HEK293 (cell line): ENCODE data around the gene CEBPE.

Experiments used
- CTCF ChIA-PET: fragments of 350-600 bp; formaldehyde crosslinking; extraction: SDS; loops from one replicate; lab custom pipeline; 2021; ENCODE audit warnings: antibody characterized with exemption; lab: Yijun Ruan, JAX
- POLR2A ChIA-PET: fragments of 300-600 bp; formaldehyde crosslinking; extraction: SDS; loops from one replicate; lab custom pipeline; 2020; ENCODE audit warnings: antibody characterized with exemption, inconsistent platforms; lab: Yijun Ruan, JAX
- H3K27ac ChIP-seq: fragments of 200-500 bp; sonication (Bioruptor generic); 2 replicates; pipeline ENCODE4 v1.5.1; 2014; ENCODE audit warnings: low read depth, low read length, control low read depth, inconsistent platforms; ENCODE audit errors: extremely low read depth
- H3K36me3 ChIP-seq, 2 experiments: fragments of 200-500 bp in 1 of 2; sonication (Bioruptor generic) in 1 of 2; 1 replicate in 1 of 2; 2 replicates in 1 of 2; pipeline ENCODE4 v1.5.1; 2014 to 2017; ENCODE audit warnings: inconsistent platforms in 2 of 2, low read length in 2 of 2; ENCODE audit not compliant: control insufficient read depth in 2 of 2, insufficient read depth in 1 of 2
- H3K4me1 ChIP-seq: fragments of 200-500 bp; sonication (Bioruptor generic); 2 replicates; pipeline ENCODE4 v1.5.1; 2014; ENCODE audit warnings: mild to moderate bottlenecking, low read length, inconsistent platforms; ENCODE audit not compliant: control insufficient read depth, insufficient read depth
- H3K4me3 ChIP-seq: 2 replicates; pipeline ENCODE4 v1.5.1; 2011; ENCODE audit warnings: low read depth, mild to moderate bottlenecking, control low read depth, low read length, moderate library complexity
- H3K9me3 ChIP-seq: fragments of 200-500 bp; sonication (Bioruptor generic); 2 replicates; pipeline ENCODE4 v1.5.1; 2014; ENCODE audit warnings: low read depth, low read length, inconsistent platforms; ENCODE audit not compliant: control insufficient read depth, insufficient read depth
- KLF7 ChIP-seq: fragments of 450-650 bp; formaldehyde crosslinking; IDR thresholded peaks from 2 replicates; pipeline ENCODE4 v1.5.1; 2016; ENCODE audit warnings: missing biosample characterization, missing genetic modification characterization, borderline replicate concordance
- SP2 ChIP-seq: fragments of 450-650 bp; formaldehyde crosslinking; IDR thresholded peaks from 2 replicates; pipeline ENCODE4 v1.5.1; 2016; ENCODE audit warnings: missing biosample characterization, missing genetic modification characterization
- TSHZ1 ChIP-seq: fragments of 450-650 bp; formaldehyde crosslinking; IDR thresholded peaks from 2 replicates; pipeline ENCODE4 v1.5.1; 2016; ENCODE audit warnings: missing biosample characterization, missing genetic modification characterization, borderline replicate concordance
- YY2 ChIP-seq: fragments of 450-650 bp; formaldehyde crosslinking; IDR thresholded peaks from 2 replicates; pipeline ENCODE4 v1.5.1; 2016; ENCODE audit warnings: missing biosample characterization, missing genetic modification characterization
- ZEB2 ChIP-seq: fragments of 450-650 bp; formaldehyde crosslinking; IDR thresholded peaks from 2 replicates; pipeline ENCODE4 v1.5.1; 2016; ENCODE audit warnings: missing biosample characterization, missing genetic modification characterization
- ZFP41 ChIP-seq: fragments of 450-650 bp; formaldehyde crosslinking; IDR thresholded peaks from 2 replicates; pipeline ENCODE4 v1.5.1; 2016; ENCODE audit warnings: missing biosample characterization, missing genetic modification characterization, borderline replicate concordance
- ZNF112 ChIP-seq: fragments of 450-650 bp; formaldehyde crosslinking; IDR thresholded peaks from 2 replicates; pipeline ENCODE4 v1.5.0; 2017; ENCODE audit warnings: missing biosample characterization, missing genetic modification characterization
- ZNF155 ChIP-seq: fragments of 450-650 bp; formaldehyde crosslinking; IDR thresholded peaks from 2 replicates; pipeline ENCODE4 v1.5.1; 2016; ENCODE audit warnings: missing biosample characterization, missing genetic modification characterization
- ZNF157 ChIP-seq: fragments of 450-650 bp; formaldehyde crosslinking; IDR thresholded peaks from 2 replicates; pipeline ENCODE4 v1.5.1; 2016; ENCODE audit warnings: missing biosample characterization, missing genetic modification characterization
- ZNF23 ChIP-seq: fragments of 450-650 bp; formaldehyde crosslinking; IDR thresholded peaks from 2 replicates; pipeline ENCODE4 v1.5.1; 2016; ENCODE audit warnings: missing biosample characterization, missing genetic modification characterization, borderline replicate concordance
- ZNF560 ChIP-seq: fragments of 450-650 bp; formaldehyde crosslinking; IDR thresholded peaks from 2 replicates; pipeline ENCODE4 v1.5.1; 2017; ENCODE audit warnings: missing biosample characterization, missing genetic modification characterization, borderline replicate concordance
- ZNF571 ChIP-seq: fragments of 450-650 bp; formaldehyde crosslinking; IDR thresholded peaks from 2 replicates; pipeline ENCODE4 v1.5.0; 2017; ENCODE audit warnings: missing biosample characterization, missing genetic modification characterization
- ZNF624 ChIP-seq: fragments of 450-650 bp; formaldehyde crosslinking; IDR thresholded peaks from 2 replicates; pipeline ENCODE4 v1.5.1; 2017; ENCODE audit warnings: missing biosample characterization, missing genetic modification characterization
- TF ChIP-seq, protein P1 (sequence below): fragments of 450-650 bp; formaldehyde crosslinking; IDR thresholded peaks from 2 replicates; pipeline ENCODE4 v1.5.1; 2016; ENCODE audit warnings: missing biosample characterization, missing genetic modification characterization
- TF ChIP-seq, protein P2 (sequence below): fragments of 450-650 bp; formaldehyde crosslinking; IDR thresholded peaks from 2 replicates; pipeline ENCODE4; 2016; ENCODE audit warnings: missing biosample characterization, missing genetic modification characterization
- TF ChIP-seq, protein P3 (sequence below): fragments of 450-650 bp; formaldehyde crosslinking; optimal IDR thresholded peaks from 2 replicates; pipeline ENCODE3; 2016; ENCODE audit warnings: missing biosample characterization, mild to moderate bottlenecking, missing genetic modification characterization
- TF ChIP-seq, protein P4 (sequence below): fragments of 450-650 bp; formaldehyde crosslinking; conservative IDR thresholded peaks from 2 replicates; pipeline ENCODE4 v1.5.1; 2016; ENCODE audit warnings: low read depth, missing biosample characterization, missing genetic modification characterization

Gene CEBPE

DNA sequence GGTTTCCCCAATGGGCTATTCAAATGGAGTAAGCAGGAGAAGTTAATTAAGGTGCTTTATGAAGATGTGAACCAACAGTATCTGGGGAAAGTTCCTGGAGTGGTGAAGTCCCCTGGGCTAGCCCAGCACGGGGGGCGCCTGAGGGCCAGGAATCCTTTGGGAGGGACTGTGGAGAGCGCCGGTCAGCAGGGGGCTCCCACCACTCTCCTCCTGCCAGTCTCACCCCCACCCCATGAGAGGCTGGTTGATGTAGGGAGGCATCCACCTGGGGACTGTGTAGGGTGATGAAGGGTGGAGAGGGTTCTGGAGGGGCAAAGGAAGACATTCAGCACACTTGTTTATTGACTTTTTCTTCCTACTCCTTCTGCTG is 4.4 kb downstream of the CEBPE start:
- Histone ChIP-seq H3K4me3 (no peak overlapping the region), H3K4me1 (no peaks in the 10 kb centered on the region; the same call in 1 of the 2 replicates), H3K27ac (no peak overlapping the region), H3K9me3 (no peaks in the 10 kb centered on the region), H3K36me3 (no peaks in the 10 kb centered on the region)
- no peak for TF ChIP-seq ZNF560 (tag by site-specific recombination)
- TF ChIP-seq, protein P1, sequence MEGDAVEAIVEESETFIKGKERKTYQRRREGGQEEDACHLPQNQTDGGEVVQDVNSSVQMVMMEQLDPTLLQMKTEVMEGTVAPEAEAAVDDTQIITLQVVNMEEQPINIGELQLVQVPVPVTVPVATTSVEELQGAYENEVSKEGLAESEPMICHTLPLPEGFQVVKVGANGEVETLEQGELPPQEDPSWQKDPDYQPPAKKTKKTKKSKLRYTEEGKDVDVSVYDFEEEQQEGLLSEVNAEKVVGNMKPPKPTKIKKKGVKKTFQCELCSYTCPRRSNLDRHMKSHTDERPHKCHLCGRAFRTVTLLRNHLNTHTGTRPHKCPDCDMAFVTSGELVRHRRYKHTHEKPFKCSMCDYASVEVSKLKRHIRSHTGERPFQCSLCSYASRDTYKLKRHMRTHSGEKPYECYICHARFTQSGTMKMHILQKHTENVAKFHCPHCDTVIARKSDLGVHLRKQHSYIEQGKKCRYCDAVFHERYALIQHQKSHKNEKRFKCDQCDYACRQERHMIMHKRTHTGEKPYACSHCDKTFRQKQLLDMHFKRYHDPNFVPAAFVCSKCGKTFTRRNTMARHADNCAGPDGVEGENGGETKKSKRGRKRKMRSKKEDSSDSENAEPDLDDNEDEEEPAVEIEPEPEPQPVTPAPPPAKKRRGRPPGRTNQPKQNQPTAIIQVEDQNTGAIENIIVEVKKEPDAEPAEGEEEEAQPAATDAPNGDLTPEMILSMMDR (tag by site-specific recombination), result peak; percentile 43
- ChIA-PET POLR2A (interaction anchor here (1.8 kb wide), 1 partner anchor 20 kb away, joined by 9 read pairs; the partner anchor contains the start of genes ACIN1 and C14orf119), CTCF (interaction anchor here (0.7 to 3.3 kb wide), 3 partner anchors 46 to 128 kb away, joined by 3 to 16 read pairs (median 4); no protein-coding TSS in a partner anchor)

- no peak overlapping the region for H3K4me3 ChIP-seq
- no peaks in the 10 kb centered on the region for H3K36me3 ChIP-seq
- CTCF ChIA-PET, result interaction anchor here (0.7 to 3.3 kb wide), 3 partner anchors 46 to 128 kb away, joined by 3 to 16 read pairs (median 4); no protein-coding TSS in a partner anchor
- H3K4me1 ChIP-seq, result no peaks in the 10 kb centered on the region; the same call in 1 of the 2 replicates
- POLR2A ChIA-PET, result interaction anchor here (2.4 kb wide), 1 partner anchor 19 kb away, joined by 8 read pairs; the partner anchor contains the start of genes ACIN1 and C14orf119
- no peaks in the 10 kb centered on the region for H3K9me3 ChIP-seq
- no peak overlapping the region for H3K27ac ChIP-seq
- TF ChIP-seq KLF7 (no peak), TSHZ1 (tag by site-specific recombination) (no peak), ZNF157 (no peak), ZNF23 (no peak), YY2 (tag by site-specific recombination) (no peak), ZNF571 (tag by site-specific recombination) (no peak), SP2 (tag by site-specific recombination) (no peak), ZNF155 (tag by site-specific recombination) (no peak), ZEB2 (tag by site-specific recombination) (no peak), ZNF624 (no peak), ZFP41 (tag by site-specific recombination) (no peak), ZNF112 (no peak)
- TF ChIP-seq, protein P1 (tag by site-specific recombination), result no peak
- TF ChIP-seq, protein P2, sequence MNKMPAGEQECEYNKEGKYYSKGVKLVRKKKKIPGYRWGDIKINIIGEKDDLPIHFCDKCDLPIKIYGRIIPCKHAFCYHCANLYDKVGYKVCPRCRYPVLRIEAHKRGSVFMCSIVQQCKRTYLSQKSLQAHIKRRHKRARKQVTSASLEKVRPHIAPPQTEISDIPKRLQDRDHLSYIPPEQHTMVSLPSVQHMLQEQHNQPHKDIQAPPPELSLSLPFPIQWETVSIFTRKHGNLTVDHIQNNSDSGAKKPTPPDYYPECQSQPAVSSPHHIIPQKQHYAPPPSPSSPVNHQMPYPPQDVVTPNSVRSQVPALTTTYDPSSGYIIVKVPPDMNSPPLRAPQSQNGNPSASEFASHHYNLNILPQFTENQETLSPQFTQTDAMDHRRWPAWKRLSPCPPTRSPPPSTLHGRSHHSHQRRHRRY (tag by site-specific recombination), result no peak
- TF ChIP-seq, protein P3, sequence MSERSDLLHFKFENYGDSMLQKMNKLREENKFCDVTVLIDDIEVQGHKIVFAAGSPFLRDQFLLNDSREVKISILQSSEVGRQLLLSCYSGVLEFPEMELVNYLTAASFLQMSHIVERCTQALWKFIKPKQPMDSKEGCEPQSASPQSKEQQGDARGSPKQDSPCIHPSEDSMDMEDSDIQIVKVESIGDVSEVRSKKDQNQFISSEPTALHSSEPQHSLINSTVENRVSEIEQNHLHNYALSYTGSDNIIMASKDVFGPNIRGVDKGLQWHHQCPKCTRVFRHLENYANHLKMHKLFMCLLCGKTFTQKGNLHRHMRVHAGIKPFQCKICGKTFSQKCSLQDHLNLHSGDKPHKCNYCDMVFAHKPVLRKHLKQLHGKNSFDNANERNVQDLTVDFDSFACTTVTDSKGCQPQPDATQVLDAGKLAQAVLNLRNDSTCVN (tag by site-specific recombination), result no peak
- TF ChIP-seq, protein P4, sequence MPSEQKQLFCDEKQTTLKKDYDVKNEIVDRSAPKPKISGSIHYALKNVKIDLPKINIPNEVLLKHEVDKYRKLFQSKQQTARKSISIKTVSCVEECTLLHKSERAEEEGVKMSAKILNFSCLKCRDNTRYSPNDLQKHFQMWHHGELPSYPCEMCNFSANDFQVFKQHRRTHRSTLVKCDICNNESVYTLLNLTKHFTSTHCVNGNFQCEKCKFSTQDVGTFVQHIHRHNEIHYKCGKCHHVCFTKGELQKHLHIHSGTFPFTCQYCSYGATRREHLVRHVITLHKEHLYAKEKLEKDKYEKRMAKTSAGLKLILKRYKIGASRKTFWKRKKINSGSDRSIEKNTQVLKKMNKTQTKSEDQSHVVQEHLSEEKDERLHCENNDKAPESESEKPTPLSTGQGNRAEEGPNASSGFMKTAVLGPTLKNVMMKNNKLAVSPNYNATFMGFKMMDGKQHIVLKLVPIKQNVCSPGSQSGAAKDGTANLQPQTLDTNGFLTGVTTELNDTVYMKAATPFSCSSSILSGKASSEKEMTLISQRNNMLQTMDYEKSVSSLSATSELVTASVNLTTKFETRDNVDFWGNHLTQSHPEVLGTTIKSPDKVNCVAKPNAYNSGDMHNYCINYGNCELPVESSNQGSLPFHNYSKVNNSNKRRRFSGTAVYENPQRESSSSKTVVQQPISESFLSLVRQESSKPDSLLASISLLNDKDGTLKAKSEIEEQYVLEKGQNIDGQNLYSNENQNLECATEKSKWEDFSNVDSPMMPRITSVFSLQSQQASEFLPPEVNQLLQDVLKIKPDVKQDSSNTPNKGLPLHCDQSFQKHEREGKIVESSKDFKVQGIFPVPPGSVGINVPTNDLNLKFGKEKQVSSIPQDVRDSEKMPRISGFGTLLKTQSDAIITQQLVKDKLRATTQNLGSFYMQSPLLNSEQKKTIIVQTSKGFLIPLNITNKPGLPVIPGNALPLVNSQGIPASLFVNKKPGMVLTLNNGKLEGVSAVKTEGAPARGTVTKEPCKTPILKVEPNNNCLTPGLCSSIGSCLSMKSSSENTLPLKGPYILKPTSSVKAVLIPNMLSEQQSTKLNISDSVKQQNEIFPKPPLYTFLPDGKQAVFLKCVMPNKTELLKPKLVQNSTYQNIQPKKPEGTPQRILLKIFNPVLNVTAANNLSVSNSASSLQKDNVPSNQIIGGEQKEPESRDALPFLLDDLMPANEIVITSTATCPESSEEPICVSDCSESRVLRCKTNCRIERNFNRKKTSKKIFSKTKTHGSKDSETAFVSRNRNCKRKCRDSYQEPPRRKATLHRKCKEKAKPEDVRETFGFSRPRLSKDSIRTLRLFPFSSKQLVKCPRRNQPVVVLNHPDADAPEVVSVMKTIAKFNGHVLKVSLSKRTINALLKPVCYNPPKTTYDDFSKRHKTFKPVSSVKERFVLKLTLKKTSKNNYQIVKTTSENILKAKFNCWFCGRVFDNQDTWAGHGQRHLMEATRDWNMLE (tag by site-specific recombination), result no peak
These were observed 5.0 kb downstream of the CEBPE start for GRCh38 chr14:23114120-23114458.
